Vagina (tissue), 2 donors: Measurements from ENCODE around the gene SOCS3. TPM values are rescaled to one million over a fixed set of nuclear protein-coding genes. Genes with fewer than 3 reads are reported as not detected.
A peak's percentile ranks its signal among the peaks of the same experiment; 100 is the strongest.

Experiments
- DNase-seq, 2 donors: peaks; one replicate each; pipeline ENCODE4 v3.0.0-alpha.2; 2017; ENCODE audit errors: extremely low spot score in 2 of 2
- H3K27ac ChIP-seq: fragments of 200-600 bp; sonication (generic); one replicate; pipeline ENCODE4 v1.5.1; 2019
- H3K27me3 ChIP-seq: fragments of 200-600 bp; sonication (generic); one replicate; pipeline ENCODE4 v1.5.1; 2019
- H3K36me3 ChIP-seq, 2 donors: fragments of 200-600 bp; sonication (generic); one replicate each; pipeline ENCODE4 v1.5.1; 2017 to 2019
- H3K4me1 ChIP-seq: fragments of 200-600 bp; sonication (generic); one replicate; pipeline ENCODE4 v1.5.1; 2019
- H3K4me3 ChIP-seq, 2 donors: fragments of 200-600 bp; sonication (generic); 1 replicate in 1 of 2; 2 replicates in 1 of 2; pipeline ENCODE4 v1.5.1; 2016 to 2019
- H3K9me3 ChIP-seq: fragments of 200-600 bp; sonication (generic); one replicate; pipeline ENCODE4 v1.5.1; 2019
- CTCF ChIP-seq, 3 experiments: fragments of 450-650 bp in 2 of 3; fragments of 200-600 bp in 1 of 3; sonication (generic) in 1 of 3; IDR thresholded peaks; one replicate each; pipeline ENCODE4 v1.5.1; 2017 to 2019; ENCODE audit warnings: antibody characterized with exemption in 3 of 3, mild to moderate bottlenecking in 2 of 3, moderate library complexity in 2 of 3
- POLR2A ChIP-seq, 2 donors: fragments of 450-650 bp; IDR thresholded peaks; one replicate each; pipeline ENCODE4 v1.6.1; 2017; ENCODE audit warnings: antibody characterized with exemption in 2 of 2, mild to moderate bottlenecking in 2 of 2, moderate library complexity in 2 of 2
- POLR2AphosphoS5 ChIP-seq, 2 donors: sonication (generic); formaldehyde crosslinking; IDR thresholded peaks; one replicate each; pipeline ENCODE4 v1.9.0; 2017; ENCODE audit warnings: antibody characterized with exemption in 2 of 2, mild to moderate bottlenecking in 2 of 2, low read depth in 1 of 2; ENCODE audit not compliant: insufficient read depth in 1 of 2
- intact Hi-C: fragments of 100-400 bp; cut with DNase I; formaldehyde crosslinking; loops from one replicate; pipeline ENCODE4 v1.15.1; 2023
- total RNA-seq: library from RNA; depleted of rRNA; stranded (reverse); fragments of >200 nt; gene quantifications from one replicate; pipeline ENCODE4 v1.2.3, GENCODE V29; 2016

SOCS3 gene
- total RNA-seq, 1 donor from 2014 or later, result 173 TPM

- Histone ChIP-seq H3K27me3 (no peaks in the 10 kb centered on the region), H3K27ac (peak overlapping the region; percentile 94), H3K4me3 (peak overlapping the region in 1 of 2 donors; percentile 53), H3K9me3 (no peaks in the 10 kb centered on the region), H3K36me3 (no peaks in the 10 kb centered on the region), H3K4me1 (peaks cover 49% of the 10 kb centered on the region)
- intact Hi-C loops, result loop anchor here (2.0 kb wide), 1 partner anchor 37 kb away; no protein-coding TSS in a partner anchor
- DNase-seq, result peak in 1 of 2 donors; percentile 100
- TF ChIP-seq POLR2A (IDR thresholded peaks at IDR 0.05) (peak in 1 of 2 donors; percentile 37), CTCF (IDR thresholded peaks at IDR 0.05) (peak in 2 of 3 experiments; percentile 6 to 31), POLR2AphosphoS5 (IDR thresholded peaks at IDR 0.05; ENCODE audit: insufficient read depth in 1 of 2, low read depth in 1 of 2) (peak; percentile 94 to 99)
Measured at GRCh38 chr17:78351449-78352006, 8.3 kb downstream of the SOCS3 start.

- DNase-seq, result no peak
- Histone ChIP-seq H3K27me3 (no peaks in the 10 kb centered on the region), H3K4me3 (no peak overlapping the region), H3K27ac (no peak overlapping the region), H3K4me1 (peaks cover 40% of the 10 kb centered on the region), H3K36me3 (no peaks in the 10 kb centered on the region), H3K9me3 (no peaks in the 10 kb centered on the region)
- no peak for TF ChIP-seq POLR2AphosphoS5 (IDR thresholded peaks at IDR 0.05; ENCODE audit: insufficient read depth in 1 of 2, low read depth in 1 of 2)
- no peak for TF ChIP-seq POLR2A (IDR thresholded peaks at IDR 0.05)
- TF ChIP-seq CTCF (IDR thresholded peaks at IDR 0.05), result no peak
- intact Hi-C loops, result loop anchor here (2.0 kb wide), 1 partner anchor 35 kb away; no protein-coding TSS in a partner anchor
Measured at GRCh38 chr17:78349891-78350642, 9.8 kb downstream of the SOCS3 start.

GRCh38 chr17:78348055-78348770 lies 11.7 kb downstream of the SOCS3 start:
- H3K36me3 ChIP-seq, result no peaks in the 10 kb centered on the region
- H3K27me3 ChIP-seq, result no peaks in the 10 kb centered on the region
- H3K27ac ChIP-seq, result no peak overlapping the region
- no peak overlapping the region for H3K4me3 ChIP-seq
- DNase-seq, result no peak
- intact Hi-C loops, result no loop called here
- H3K4me1 ChIP-seq, result peaks cover 39% of the 10 kb centered on the region
- no peak for TF ChIP-seq CTCF (IDR thresholded peaks at IDR 0.05)
- TF ChIP-seq POLR2A (IDR thresholded peaks at IDR 0.05), result no peak
- TF ChIP-seq POLR2AphosphoS5 (IDR thresholded peaks at IDR 0.05; ENCODE audit: insufficient read depth in 1 of 2, low read depth in 1 of 2), result no peak
- no peaks in the 10 kb centered on the region for H3K9me3 ChIP-seq

- intact Hi-C loops, result no loop called here
- H3K4me1 ChIP-seq, result peaks cover 43% of the 10 kb centered on the region
- no peaks in the 10 kb centered on the region for H3K27me3 ChIP-seq
- DNase-seq, result no peak
- no peak overlapping the region for H3K4me3 ChIP-seq
- no peaks in the 10 kb centered on the region for H3K9me3 ChIP-seq
- no peak overlapping the region for H3K27ac ChIP-seq
- no peaks in the 10 kb centered on the region for H3K36me3 ChIP-seq
- no peak for TF ChIP-seq POLR2A (IDR thresholded peaks at IDR 0.05)
- TF ChIP-seq POLR2AphosphoS5 (IDR thresholded peaks at IDR 0.05; ENCODE audit: insufficient read depth in 1 of 2, low read depth in 1 of 2), result no peak
- TF ChIP-seq CTCF (IDR thresholded peaks at IDR 0.05), result no peak
Measured at GRCh38 chr17:78347453-78347852, 12.4 kb downstream of the SOCS3 start.
